Neural progenitor cell (in vitro differentiated cells): ENCODE measurements around the gene ADM5.

Source experiments
- CTCF ChIP-seq: fragments of 200-600 bp; sonication (generic); IDR thresholded peaks from 2 replicates; pipeline ENCODE4 v1.5.1; 2017; ENCODE audit warnings: antibody characterized with exemption, mild to moderate bottlenecking
- EZH2 ChIP-seq: fragments of 200-600 bp; sonication (generic); IDR thresholded peaks from 2 replicates; pipeline ENCODE4 v1.6.1; 2017; ENCODE audit warnings: antibody characterized with exemption, mild to moderate bottlenecking, moderate library complexity

DNA sequence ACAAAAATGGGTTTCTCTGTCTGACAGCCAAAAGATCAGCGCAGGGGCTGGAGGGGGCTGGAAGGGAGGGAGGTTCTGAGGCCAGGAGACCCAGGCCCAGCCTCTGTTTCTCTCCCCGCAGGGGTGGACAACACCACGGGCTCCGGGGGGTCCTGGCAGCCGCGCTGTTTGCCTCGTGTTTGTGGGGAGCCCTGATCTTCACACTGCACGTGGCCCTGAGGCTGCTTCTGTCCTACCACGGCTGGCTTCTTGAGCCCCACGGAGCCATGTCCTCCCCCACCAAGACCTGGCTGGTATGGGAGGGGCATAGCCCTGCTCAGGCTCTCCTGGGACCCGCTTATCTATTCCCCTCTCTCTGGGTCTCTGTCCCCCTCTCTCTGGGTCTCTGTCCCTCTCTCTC is 11.2 kb downstream of the ADM5 start:
- no peak for TF ChIP-seq CTCF
- TF ChIP-seq EZH2, result no peak
